GM06990 (cell line): ENCODE measurements around the gene GALNT6.
A peak's percentile ranks its signal among the peaks of the same experiment; 100 is the strongest.

Experiments
- DNase-seq: peaks from one replicate; pipeline ENCODE4 v3.0.0-alpha.2; 2011; ENCODE audit not compliant: insufficient read length; ENCODE audit errors: extremely low read depth
- H3K27me3 ChIP-seq: replicated peaks from 2 replicates; pipeline ENCODE4 v1.6.0; 2011; ENCODE audit warnings: low read length; ENCODE audit not compliant: control insufficient read depth, insufficient read depth
- H3K36me3 ChIP-seq: 2 replicates; pipeline ENCODE4 v1.5.1; 2011; ENCODE audit warnings: low read length; ENCODE audit not compliant: control insufficient read depth, insufficient read depth
- H3K4me3 ChIP-seq: replicated peaks from 2 replicates; pipeline ENCODE4 v1.5.1; 2011; ENCODE audit warnings: low read depth, mild to moderate bottlenecking, control low read depth, low read length
- TF ChIP-seq, protein P1 (sequence below): IDR thresholded peaks from 2 replicates; pipeline ENCODE4 v1.5.1; 2011; ENCODE audit warnings: low read length, control low read depth, mild to moderate bottlenecking, inconsistent platforms; ENCODE audit not compliant: insufficient read depth, poor library complexity, severe bottlenecking

The GALNT6 gene

DNA sequence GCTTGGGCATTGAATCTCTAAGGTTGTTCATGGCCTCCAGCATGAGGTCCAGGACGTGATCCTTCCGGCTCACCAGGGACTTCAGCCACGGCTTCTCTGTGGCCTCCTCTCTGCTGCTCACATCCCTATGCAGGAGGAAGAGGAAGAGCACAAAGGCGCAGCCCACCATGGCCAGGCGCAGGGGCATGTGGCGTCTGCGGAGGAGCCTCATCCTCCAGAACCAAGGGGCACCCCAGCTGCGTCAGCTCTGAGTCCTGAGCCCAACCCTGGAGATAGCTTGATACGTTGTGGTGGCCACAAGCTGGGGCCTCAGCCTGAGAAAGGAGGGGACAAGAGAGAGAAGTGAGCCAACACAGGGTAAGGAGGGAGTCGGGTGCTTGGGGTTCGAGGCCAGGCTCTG, 11.6 kb downstream of the GALNT6 start:
- DNase-seq: no peak
- Histone ChIP-seq H3K27me3 (no peaks in the 10 kb centered on the region), H3K4me3 (no peak overlapping the region), H3K36me3 (peaks cover 18% of the 10 kb centered on the region)
- TF ChIP-seq, protein P1, sequence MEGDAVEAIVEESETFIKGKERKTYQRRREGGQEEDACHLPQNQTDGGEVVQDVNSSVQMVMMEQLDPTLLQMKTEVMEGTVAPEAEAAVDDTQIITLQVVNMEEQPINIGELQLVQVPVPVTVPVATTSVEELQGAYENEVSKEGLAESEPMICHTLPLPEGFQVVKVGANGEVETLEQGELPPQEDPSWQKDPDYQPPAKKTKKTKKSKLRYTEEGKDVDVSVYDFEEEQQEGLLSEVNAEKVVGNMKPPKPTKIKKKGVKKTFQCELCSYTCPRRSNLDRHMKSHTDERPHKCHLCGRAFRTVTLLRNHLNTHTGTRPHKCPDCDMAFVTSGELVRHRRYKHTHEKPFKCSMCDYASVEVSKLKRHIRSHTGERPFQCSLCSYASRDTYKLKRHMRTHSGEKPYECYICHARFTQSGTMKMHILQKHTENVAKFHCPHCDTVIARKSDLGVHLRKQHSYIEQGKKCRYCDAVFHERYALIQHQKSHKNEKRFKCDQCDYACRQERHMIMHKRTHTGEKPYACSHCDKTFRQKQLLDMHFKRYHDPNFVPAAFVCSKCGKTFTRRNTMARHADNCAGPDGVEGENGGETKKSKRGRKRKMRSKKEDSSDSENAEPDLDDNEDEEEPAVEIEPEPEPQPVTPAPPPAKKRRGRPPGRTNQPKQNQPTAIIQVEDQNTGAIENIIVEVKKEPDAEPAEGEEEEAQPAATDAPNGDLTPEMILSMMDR: no peak

DNA sequence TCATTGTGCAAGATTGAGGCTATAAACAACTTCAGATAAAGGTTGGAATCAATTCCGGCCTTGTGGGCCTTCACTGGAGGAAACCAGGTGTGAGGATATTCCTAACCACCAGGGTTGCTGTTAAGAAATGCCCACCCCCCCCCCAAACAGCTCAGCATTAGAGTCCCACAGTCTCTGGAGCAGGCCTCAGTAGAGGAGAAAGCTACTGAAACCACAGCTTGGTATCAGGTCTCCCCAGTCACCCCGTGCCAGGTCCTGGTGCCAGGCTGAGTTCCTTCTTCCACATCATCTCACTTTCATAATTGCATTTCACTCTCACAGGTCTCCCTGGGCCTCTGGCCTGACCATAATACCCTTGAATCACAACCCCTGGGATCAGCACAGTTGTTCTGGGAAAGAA, 12.5 kb downstream of the GALNT6 start:
- DNase-seq: no peak
- Histone ChIP-seq H3K36me3 (peaks cover 22% of the 10 kb centered on the region), H3K4me3 (no peak overlapping the region), H3K27me3 (no peaks in the 10 kb centered on the region)
- TF ChIP-seq, protein P1: no peak

DNA sequence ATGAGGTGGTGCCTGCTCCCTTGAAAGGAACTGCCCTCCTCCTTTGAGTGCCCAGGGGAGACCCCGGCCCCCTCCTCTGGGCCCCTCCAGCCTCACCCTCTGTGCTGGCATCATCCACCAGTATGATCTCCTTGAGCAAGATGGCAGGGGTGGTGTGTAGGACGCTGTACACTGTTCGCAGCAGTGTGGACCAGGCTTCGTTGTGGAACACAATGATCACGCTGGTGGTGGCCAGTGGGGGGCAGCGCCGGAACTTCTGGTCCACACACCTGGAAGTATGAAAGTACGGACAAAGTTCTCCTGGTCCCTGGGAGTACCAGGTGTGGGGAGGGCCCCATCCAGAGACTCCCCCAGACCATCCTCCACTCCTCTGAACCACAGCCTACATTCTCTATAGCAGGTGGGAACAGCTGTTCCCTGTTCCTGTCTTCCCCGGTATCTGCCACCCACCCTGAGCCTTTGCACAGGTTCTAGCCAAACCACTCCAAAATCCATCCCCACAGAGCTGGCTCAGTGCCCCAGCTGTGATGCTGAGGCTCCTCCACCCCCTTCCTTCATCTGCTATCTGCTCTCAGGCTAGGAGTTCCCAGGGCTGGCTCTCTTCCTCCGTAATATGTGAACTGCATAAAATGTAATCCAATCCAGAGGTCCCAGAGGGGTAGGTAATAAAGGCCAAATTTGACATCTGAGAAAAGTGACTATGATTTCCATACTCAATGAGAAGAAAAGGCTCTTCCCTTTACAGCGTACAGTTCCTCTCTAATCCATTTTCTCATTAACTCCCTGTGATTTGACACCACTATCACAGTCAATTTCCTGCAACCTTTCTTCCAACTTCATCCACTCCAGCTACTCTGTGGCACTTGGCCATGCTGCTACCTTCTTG, 13.9 kb downstream of the GALNT6 start:
- Histone ChIP-seq H3K27me3 (no peaks in the 10 kb centered on the region), H3K4me3 (no peak overlapping the region), H3K36me3 (peaks cover 19% of the 10 kb centered on the region)
- TF ChIP-seq, protein P1: peak; percentile 7
- DNase-seq: no peak

DNA sequence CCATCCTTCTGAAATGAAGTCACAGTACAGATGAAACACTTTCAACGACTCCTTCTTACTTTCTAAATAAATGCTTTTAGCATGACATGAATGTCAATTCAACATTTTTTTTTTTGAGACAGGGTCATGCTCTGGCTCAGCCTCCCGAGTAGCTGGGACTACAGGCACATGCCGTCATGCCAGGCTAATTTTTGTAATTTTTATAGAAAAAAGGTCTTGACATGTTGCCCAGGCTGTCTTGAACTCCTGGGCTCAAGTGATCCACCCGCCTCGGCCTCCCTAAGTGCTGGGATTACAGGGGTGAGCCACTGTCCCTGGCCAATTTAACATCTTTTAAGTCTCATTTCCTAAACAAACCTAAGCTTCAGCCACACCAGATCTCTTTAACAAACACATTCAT, 16.4 kb downstream of the GALNT6 start:
- Histone ChIP-seq H3K27me3 (no peaks in the 10 kb centered on the region), H3K36me3 (peaks cover 18% of the 10 kb centered on the region), H3K4me3 (no peak overlapping the region)
- no peak for DNase-seq
- TF ChIP-seq, protein P1: no peak

DNA sequence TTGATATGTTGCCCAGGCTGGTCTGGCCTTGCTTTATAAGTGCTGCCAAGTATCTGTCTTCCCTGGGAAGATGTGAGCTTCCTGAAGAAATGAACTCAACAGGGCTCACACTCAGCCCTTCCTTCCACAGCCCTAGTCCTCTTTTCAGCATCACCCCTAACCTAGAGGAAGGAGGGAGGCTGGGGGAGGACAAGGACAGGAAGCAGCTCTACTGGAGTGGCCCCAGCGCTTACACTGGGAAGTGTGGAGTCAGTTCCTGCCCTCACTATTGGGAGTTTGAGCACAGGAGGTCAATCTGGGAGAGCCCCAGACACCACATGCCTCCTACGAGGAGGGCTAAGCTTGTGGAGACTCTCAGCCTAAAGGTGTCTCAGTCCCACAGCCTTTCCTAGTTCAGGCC, 16.8 kb downstream of the GALNT6 start:
- TF ChIP-seq, protein P1: no peak
- H3K27me3 ChIP-seq: no peaks in the 10 kb centered on the region
- H3K36me3 ChIP-seq: peaks cover 16% of the 10 kb centered on the region
- H3K4me3 ChIP-seq: no peak overlapping the region
- no peak for DNase-seq
